Choroid plexus epithelial cell (primary cell): ENCODE results near the gene NDUFS7.

ENCODE experiments used
- DNase-seq: peaks from one replicate; pipeline ENCODE4 v3.0.0-alpha.2; 2010; ENCODE audit warnings: low read depth
- H3K4me3 ChIP-seq: 2 replicates; pipeline ENCODE4 v1.5.1; 2011; ENCODE audit warnings: low read depth, mild to moderate bottlenecking, control low read depth, low read length, moderate library complexity
- CTCF ChIP-seq: conservative IDR thresholded peaks from 2 replicates; pipeline ENCODE4 v1.5.1; 2011; ENCODE audit warnings: low read depth, mild to moderate bottlenecking, control low read depth, inconsistent platforms, low read length, moderate library complexity

The NDUFS7 gene

GRCh38 chr19:1393841-1394240 is 10.1 kb downstream of the NDUFS7 start:
- no peak for DNase-seq
- no peak for TF ChIP-seq CTCF
- no peak overlapping the region for H3K4me3 ChIP-seq

- H3K4me3 ChIP-seq: no peak overlapping the region
- no peak for TF ChIP-seq CTCF
- no peak for DNase-seq
Measured at GRCh38 chr19:1394252-1395193, 10.8 kb downstream of the NDUFS7 start.

- H3K4me3 ChIP-seq: no peak overlapping the region
- TF ChIP-seq CTCF: no peak
- no peak for DNase-seq
Measured at GRCh38 chr19:1395194-1396018, 11.7 kb downstream of the NDUFS7 start.

GRCh38 chr19:1396019-1396767 is 12.5 kb downstream of the NDUFS7 start:
- H3K4me3 ChIP-seq: no peak overlapping the region
- TF ChIP-seq CTCF: no peak
- no peak for DNase-seq

- no peak overlapping the region for H3K4me3 ChIP-seq
- TF ChIP-seq CTCF: no peak
- no peak for DNase-seq
Measured at GRCh38 chr19:1396768-1397679, 13.3 kb downstream of the NDUFS7 start.

GRCh38 chr19:1397838-1398237 is 14.1 kb downstream of the NDUFS7 start:
- H3K4me3 ChIP-seq: no peak overlapping the region

More at GRCh38 chr19:1397838-1398237, 14.1 kb downstream of the NDUFS7 start:
- TF ChIP-seq CTCF: no peak
- DNase-seq: no peak
